ENCODE results near the gene TIMD4.
A peak's percentile ranks its signal among the peaks of the same experiment; 100 is the strongest.
"Not testable (repeated sequence)": the region's sequence is repeated elsewhere in the genome, so short reads cannot be mapped to it uniquely, and the experiment has no call there.

TIMD4 gene

GRCh38 chr5:156942064-156942463 lies 21.0 kb downstream of the TIMD4 start:
- TF ChIP-seq, protein P1, sequence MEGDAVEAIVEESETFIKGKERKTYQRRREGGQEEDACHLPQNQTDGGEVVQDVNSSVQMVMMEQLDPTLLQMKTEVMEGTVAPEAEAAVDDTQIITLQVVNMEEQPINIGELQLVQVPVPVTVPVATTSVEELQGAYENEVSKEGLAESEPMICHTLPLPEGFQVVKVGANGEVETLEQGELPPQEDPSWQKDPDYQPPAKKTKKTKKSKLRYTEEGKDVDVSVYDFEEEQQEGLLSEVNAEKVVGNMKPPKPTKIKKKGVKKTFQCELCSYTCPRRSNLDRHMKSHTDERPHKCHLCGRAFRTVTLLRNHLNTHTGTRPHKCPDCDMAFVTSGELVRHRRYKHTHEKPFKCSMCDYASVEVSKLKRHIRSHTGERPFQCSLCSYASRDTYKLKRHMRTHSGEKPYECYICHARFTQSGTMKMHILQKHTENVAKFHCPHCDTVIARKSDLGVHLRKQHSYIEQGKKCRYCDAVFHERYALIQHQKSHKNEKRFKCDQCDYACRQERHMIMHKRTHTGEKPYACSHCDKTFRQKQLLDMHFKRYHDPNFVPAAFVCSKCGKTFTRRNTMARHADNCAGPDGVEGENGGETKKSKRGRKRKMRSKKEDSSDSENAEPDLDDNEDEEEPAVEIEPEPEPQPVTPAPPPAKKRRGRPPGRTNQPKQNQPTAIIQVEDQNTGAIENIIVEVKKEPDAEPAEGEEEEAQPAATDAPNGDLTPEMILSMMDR (IDR thresholded peaks at IDR 0.05; ENCODE audit: extremely low read depth, missing control alignments) = no peak
- DNase-seq (ENCODE audit: low spot score) = peak; percentile 68

DNA sequence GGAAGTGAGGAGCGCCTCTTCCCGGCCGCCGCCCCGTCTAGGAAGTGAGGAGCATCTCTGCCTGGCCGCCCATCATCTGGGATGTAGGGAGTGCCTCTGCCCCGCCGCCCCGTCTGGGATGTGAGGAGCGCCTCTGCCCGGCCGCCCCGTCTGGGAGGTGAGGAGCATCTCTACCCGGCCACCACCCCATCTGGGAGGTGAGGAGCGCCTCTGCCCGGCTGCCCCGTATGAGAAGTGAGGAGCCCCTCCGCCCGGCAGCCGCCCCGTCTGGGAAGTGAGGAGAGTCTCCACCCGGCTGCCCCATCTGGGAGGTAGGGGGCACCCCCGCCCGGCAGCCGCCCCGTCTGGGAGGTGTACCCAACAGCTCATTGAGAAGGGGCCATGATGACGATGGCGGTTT lies 22.6 kb downstream of the TIMD4 start:
- not testable (repeated sequence) for DNase-seq (ENCODE audit: low spot score)

GRCh38 chr5:156936972-156937371 lies 26.1 kb downstream of the TIMD4 start:
- TF ChIP-seq, protein P1 (IDR thresholded peaks at IDR 0.05; ENCODE audit: extremely low read depth, missing control alignments) = no peak
- DNase-seq (ENCODE audit: low spot score) = no peak

GRCh38 chr5:156934450-156935211 lies 28.4 kb downstream of the TIMD4 start:
- TF ChIP-seq, protein P1 (IDR thresholded peaks at IDR 0.05; ENCODE audit: extremely low read depth, missing control alignments) = peak; percentile 72
- DNase-seq (ENCODE audit: low spot score) = peak; percentile 49

DNA sequence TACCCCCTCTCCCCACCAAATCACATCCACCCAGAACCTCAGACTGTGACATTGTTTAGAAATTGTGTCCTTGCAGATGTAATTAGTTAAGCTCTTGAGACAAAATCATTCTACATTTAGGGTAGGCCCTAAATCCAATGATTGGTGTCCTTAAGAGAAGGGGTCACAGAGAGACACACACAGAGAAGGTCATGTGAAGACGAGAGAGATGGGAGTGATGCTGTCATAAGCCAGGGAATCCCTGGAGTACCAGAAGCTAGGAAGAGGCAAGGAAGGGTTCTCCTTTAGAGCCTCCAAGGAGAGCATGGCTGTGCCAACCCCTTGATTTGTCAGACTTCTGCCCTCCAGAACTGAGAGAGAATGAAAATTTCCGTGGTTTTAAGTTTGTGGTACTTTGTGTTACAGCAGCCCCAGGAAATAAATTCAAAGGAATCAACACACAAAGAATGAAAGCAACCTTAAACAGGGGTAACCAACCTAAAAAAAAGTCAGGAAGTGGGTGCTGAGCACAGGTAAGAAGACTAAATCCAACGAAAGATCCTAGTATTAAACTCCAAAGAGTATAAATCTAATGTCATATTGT lies 33.6 kb downstream of the TIMD4 start:
- TF ChIP-seq, protein P1 (IDR thresholded peaks at IDR 0.05; ENCODE audit: extremely low read depth, missing control alignments) = no peak
- DNase-seq (ENCODE audit: low spot score) = no peak

DNA sequence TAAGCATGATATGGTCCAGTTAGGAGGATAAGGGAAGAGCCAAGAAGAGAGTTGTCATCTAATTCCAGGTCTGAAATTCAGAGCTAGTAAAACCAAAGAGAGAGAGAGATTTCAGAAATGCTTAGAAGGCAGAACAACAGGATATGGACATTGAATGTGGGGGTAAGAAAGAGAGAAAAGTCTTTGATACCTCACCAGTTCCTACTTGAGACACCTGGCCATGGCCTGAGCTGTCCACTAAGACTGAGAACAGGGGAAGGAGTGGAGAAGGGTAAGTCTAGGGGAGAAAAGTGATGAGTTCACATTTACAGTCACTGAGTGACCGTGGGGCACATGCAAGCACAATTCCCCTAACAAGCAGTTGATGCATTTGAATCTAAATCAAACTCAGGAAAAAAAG lies 35.5 kb downstream of the TIMD4 start:
- TF ChIP-seq, protein P1 (IDR thresholded peaks at IDR 0.05; ENCODE audit: extremely low read depth, missing control alignments) = no peak
- DNase-seq (ENCODE audit: low spot score) = no peak

- not testable (repeated sequence) for DNase-seq (ENCODE audit: low spot score)
These were observed 37.3 kb downstream of the TIMD4 start for GRCh38 chr5:156925767-156926166.

DNA sequence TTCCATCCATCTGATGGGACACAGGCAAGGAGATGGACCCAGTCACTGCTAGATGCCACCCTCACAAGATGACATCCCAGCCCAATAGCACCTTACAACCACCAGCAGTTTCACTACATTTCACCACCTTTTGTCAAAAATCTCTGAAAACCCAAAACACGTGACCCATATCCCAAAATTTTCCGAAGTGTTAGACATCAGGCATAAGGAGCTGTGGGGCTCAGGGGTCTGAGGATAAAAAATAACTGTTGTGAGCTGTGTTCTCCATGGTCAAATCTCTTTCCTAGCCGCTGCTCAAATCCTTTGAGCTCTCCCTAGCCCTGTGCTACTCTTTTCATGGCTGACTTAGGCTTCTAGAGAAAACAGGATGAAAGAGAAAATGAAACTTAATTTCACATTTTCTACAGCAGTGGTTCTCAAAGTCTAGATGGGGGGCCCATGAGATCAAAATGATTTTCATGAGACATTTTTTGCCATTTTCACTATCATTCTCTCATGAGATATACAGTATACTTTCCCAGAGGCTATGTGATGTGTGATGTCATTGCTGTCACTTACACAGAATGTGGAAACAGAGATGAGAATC lies 40.7 kb downstream of the TIMD4 start:
- TF ChIP-seq, protein P1 (IDR thresholded peaks at IDR 0.05; ENCODE audit: extremely low read depth, missing control alignments) = no peak
- peak; percentile 56 for DNase-seq (ENCODE audit: low spot score)

All from GM20000 (cell line).